Mesodermal cell (in vitro differentiated cells): ENCODE data around the gene PIAS4.

ENCODE experiments used
- H3K27ac ChIP-seq: 2 replicates; pipeline ENCODE4 v1.7.0; 2013; ENCODE audit warnings: mild to moderate bottlenecking, low read depth, low read length, moderate library complexity; ENCODE audit not compliant: severe bottlenecking
- H3K36me3 ChIP-seq: 2 replicates; pipeline ENCODE4 v1.7.1; 2013; ENCODE audit warnings: mild to moderate bottlenecking, low read length, moderate library complexity; ENCODE audit not compliant: control insufficient read depth, insufficient read depth
- H3K4me1 ChIP-seq: one replicate; pipeline ENCODE4 v1.7.1; 2013; ENCODE audit warnings: mild to moderate bottlenecking, low read length; ENCODE audit not compliant: insufficient read depth, control insufficient read depth, poor library complexity, severe bottlenecking
- H3K4me3 ChIP-seq: 2 replicates; pipeline ENCODE4 v1.7.0; 2013; ENCODE audit warnings: low read length, control low read depth, mild to moderate bottlenecking; ENCODE audit not compliant: insufficient read depth, poor library complexity, severe bottlenecking; ENCODE audit errors: extremely low read depth
- H3K9me3 ChIP-seq: 2 replicates; pipeline ENCODE4 v1.7.1; 2013; ENCODE audit warnings: mild to moderate bottlenecking, low read length, moderate library complexity; ENCODE audit not compliant: control insufficient read depth
- WGBS, 2 experiments: methylation state at CpG; one replicate each; pipeline ENCODE4 v1.1.5; 2013; ENCODE audit warnings: missing lambda C conversion rate in 2 of 2; ENCODE audit not compliant: insufficient coverage in 2 of 2; 5-methylcytosine and 5-hydroxymethylcytosine counted together

The PIAS4 gene

GRCh38 chr19:4077007-4077374, 69.5 kb downstream of the PIAS4 start:
- Histone ChIP-seq H3K9me3 (no peaks in the 10 kb centered on the region), H3K36me3 (no peaks in the 10 kb centered on the region), H3K27ac (no peak overlapping the region), H3K4me1 (peaks cover 4% of the 10 kb centered on the region), H3K4me3 (no peak overlapping the region)
- WGBS, 2 experiments, result 67% methylated on average over 2 of the region's 3 CpGs

DNA sequence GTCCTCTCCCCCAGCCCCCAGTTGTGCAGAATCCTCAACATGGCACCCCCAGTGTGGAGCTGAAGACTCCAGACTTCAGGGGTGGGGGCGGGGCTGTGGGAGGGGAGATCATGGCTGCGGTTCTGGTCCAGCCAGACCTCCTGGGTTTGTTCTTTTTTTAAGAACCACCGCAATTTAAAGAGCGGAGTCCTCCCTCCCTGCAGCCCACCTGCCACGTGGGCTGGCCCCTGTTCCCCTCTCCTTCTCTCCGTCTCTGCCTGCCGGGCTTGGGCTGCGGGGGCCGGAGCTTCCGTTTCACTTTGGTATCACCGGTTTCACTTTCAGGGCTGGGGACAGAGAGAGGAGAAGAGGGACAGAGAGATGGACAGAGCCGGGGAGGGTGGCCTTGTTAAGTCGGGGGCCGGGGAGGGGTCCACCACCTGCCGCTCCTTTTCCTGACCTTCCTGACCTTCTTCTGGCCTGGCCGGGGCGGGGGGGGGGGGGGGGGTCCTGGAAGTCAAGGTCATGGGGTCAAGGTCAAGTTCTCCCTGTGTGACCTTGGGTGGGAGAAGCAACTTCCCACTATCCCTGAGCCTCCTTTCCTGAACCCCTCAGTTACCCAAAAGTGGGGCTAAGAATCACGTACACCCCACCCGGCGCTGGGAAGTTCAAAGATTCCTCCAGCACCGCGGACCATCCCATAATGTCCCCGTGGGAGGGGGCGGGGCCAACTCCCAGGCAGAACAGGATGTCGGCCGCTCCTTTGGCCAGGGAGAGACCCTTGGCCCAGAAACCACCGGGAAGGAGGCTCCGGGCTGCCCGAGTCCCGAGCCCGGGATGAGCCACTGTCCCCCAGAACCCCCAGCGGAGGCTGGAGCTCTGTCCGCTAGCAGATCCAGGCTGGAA, 70.5 kb downstream of the PIAS4 start:
- peaks cover 4% of the 10 kb centered on the region for H3K4me1 ChIP-seq
- no peaks in the 10 kb centered on the region for H3K9me3 ChIP-seq
- 49 to 60% methylated on average over 19 to 23 of the region's 33 CpGs for WGBS, 2 experiments
- no peak overlapping the region for H3K4me3 ChIP-seq
- H3K27ac ChIP-seq, result no peak overlapping the region
- no peaks in the 10 kb centered on the region for H3K36me3 ChIP-seq

DNA sequence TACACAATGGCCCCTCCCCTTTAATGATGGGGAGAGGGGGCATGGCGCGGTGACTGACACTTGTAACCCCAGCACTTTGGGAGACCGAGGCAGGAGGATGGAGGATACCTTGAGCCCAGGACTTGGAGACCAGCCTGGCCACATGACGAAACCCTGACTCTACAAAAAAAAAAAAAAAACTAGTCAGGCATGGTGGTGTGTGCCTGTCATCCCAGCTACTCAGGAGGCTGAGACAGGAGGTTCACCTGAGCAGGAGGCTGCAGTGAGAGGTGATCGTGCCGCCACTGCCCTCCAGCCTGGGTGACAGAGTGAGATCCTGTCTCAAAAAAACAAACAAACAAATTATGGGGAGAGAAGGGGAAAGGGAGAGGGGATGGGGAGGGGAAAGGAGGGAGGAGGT, 72.9 kb downstream of the PIAS4 start:
- 83 to 94% methylated on average over 1 to 2 of the region's 6 CpGs for WGBS, 2 experiments
- Histone ChIP-seq H3K4me3 (no peak overlapping the region), H3K4me1 (peaks cover 4% of the 10 kb centered on the region), H3K36me3 (no peaks in the 10 kb centered on the region), H3K9me3 (no peaks in the 10 kb centered on the region), H3K27ac (no peak overlapping the region)

GRCh38 chr19:4081441-4082129, 74.0 kb downstream of the PIAS4 start:
- WGBS, 2 experiments, result 45 to 60% methylated on average over 1 of the region's 2 CpGs
- H3K4me3 ChIP-seq, result no peak overlapping the region
- H3K27ac ChIP-seq, result no peak overlapping the region
- H3K4me1 ChIP-seq, result peaks cover 4% of the 10 kb centered on the region
- H3K36me3 ChIP-seq, result no peaks in the 10 kb centered on the region
- H3K9me3 ChIP-seq, result no peaks in the 10 kb centered on the region

DNA sequence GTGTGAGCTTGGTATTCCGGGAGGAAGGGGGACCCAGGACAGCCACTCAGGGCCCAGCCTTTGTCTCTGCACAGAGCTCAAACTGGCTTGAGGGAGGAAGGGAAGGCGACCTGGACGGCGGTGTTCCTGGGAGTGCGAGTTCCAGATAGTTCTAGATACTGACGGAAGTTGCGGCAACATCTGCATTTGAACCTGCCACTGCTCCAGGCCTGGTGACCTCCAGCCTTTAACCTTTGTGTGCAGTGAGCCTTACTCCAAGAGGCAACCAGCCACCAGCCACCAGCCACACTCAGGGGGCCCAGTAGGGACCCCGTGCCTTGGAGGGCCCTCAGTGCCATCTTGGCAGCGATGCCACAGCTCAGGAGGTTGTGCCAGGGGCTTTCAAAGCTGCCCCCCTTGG, 74.6 kb downstream of the PIAS4 start:
- Histone ChIP-seq H3K4me3 (no peak overlapping the region), H3K27ac (no peak overlapping the region), H3K9me3 (no peaks in the 10 kb centered on the region), H3K4me1 (peaks cover 4% of the 10 kb centered on the region), H3K36me3 (no peaks in the 10 kb centered on the region)
- WGBS, 2 experiments, result 85 to 91% methylated on average over 9 of the region's 9 CpGs

DNA sequence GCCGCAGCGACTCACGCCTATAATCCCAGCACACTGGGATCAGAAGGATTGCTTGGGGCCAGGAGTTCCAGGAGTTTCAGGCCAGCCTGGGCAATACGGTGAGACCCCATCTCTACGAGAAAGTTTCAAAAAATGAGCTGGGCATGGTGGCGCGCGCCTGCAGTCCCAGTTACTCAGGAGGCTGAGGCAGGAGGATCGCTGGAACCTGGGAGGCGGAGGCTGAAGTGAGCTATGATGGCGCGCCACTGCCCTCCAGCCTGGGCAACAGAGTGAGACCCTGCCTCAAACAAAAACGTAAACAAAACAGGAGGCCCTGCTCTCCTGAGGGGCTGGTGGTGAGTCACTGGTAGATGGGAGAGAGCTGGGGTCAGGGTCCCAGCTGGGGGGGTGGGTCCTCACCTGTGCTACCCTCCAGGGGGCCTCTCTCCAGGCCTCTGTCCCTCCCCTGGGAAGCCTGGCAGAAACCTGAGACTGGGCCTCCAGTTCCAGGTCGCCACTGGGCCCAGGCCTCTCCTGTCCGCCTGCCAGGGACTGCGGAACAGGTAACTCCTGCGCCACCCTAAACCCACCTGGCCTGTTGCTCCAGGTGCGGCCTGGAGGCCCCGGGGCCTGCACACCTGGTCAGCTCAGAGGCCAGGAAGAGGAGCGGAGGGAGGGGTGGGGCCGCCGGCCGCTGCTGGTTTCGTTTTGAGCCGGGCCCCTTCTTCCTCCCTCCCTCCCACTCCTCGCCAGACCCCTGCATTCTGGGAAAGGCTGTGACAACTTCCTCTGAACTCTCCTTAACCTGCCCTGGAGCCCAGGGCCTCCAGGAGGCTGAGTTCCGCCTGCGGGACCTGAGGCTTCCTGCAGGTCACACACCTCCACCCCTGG, 76.4 kb downstream of the PIAS4 start:
- Histone ChIP-seq H3K9me3 (no peaks in the 10 kb centered on the region), H3K4me3 (no peak overlapping the region), H3K4me1 (no peaks in the 10 kb centered on the region), H3K36me3 (no peaks in the 10 kb centered on the region), H3K27ac (no peak overlapping the region)
- 73 to 86% methylated on average over 19 to 22 of the region's 28 CpGs for WGBS, 2 experiments

- Histone ChIP-seq H3K9me3 (no peaks in the 10 kb centered on the region), H3K36me3 (peaks cover 2% of the 10 kb centered on the region), H3K4me1 (no peaks in the 10 kb centered on the region), H3K27ac (no peak overlapping the region), H3K4me3 (no peak overlapping the region)
- 93% methylated on average over 6 to 7 of the region's 8 CpGs for WGBS, 2 experiments
These were observed 77.0 kb downstream of the PIAS4 start for GRCh38 chr19:4084547-4084877.

DNA sequence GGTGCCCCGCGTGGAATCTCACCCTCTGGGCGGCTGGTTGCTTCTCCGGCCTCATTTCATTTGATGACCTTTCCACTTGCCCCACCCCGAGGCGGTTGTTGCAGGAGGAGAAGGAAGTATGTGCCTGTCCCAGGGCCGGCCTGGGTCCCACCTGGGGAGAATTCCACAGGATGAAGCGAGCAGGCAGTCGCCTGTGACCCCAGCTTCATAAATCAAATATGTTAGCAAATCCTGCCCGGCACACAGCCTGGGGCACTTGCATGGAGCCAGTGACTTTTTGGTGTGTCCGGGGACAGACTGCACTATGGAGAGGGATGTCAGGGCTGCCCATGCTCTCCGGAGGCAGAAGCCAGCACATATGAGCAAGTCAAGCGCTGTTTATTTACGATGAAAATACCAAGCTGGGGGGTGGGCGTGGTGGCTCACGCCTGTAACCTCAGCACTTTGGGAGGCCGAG, 78.9 kb downstream of the PIAS4 start:
- Histone ChIP-seq H3K4me1 (no peaks in the 10 kb centered on the region), H3K9me3 (no peaks in the 10 kb centered on the region), H3K27ac (no peak overlapping the region), H3K36me3 (peaks cover 21% of the 10 kb centered on the region), H3K4me3 (no peak overlapping the region)
- WGBS, 2 experiments, result 81 to 93% methylated on average over 12 to 13 of the region's 17 CpGs

DNA sequence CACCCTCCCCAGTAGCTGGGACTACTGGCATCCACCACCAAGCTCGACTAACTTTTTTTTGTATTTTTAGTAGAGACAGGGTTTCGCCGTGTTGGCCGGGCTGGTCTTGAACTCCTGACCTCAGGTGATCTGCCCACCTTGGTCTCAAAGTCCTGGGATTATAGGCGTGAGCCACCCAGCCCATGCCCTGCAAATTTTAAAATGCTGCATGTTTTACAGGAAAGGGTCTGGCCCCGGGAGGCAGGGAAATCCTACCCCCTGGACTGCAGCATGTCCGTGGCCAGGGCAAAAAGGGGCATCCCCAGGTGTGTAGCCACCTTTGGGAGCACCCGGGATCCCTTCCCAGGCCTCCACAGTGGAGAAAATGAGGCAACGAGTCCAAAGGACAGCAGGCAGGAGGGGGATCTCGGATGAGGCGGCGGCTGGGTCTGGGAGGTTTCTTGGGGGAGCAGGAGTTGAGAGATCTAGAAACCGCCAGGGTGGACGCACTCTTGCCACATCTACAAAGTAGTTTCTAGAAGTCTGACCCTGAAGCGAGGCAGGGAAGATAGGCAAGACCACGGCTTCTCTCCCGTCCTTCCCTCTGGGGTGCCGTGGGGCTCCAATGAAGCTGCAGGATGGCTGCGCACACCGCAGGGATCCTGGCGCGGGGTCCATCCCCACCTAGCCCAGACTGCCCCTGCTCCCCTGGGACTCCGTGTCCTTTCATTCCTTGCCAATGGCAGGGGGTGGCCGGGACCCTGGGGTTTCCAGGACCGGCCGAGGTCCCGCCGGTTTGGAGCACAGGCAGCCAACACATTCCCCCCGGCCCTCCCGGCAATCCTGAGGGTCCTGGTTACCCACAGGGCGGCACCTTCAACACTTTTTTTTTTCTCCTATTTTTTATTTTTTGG, 80.5 kb downstream of the PIAS4 start:
- Histone ChIP-seq H3K27ac (no peak overlapping the region), H3K36me3 (peaks cover 31% of the 10 kb centered on the region), H3K9me3 (no peaks in the 10 kb centered on the region), H3K4me3 (no peak overlapping the region), H3K4me1 (no peaks in the 10 kb centered on the region)
- WGBS, 2 experiments, result 93 to 95% methylated on average over 29 to 30 of the region's 31 CpGs

DNA sequence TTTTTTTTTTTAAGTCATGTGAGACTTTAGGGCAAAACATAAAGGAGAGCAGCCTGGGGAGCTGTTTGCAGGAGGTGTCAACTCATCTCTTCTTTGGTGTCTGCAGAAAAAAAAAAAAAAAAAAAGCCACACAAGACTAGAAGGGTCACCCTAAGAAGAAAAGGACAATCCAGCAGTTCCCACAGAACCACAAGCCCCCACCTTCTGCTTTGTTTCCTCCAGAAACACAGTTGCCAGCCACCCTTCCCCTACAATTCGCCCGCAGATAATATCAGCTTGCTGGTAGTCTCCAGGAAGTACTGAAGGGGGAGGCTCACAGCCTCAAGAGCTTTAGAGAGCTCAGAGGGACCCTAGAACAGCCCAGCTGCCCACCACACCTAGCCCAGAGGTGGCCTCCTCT, 81.4 kb downstream of the PIAS4 start:
- WGBS, 2 experiments, result 92% methylated on average over 2 of the region's 2 CpGs; no CpG with 5 or more reads in 1 of the 2 experiments
- H3K9me3 ChIP-seq, result no peaks in the 10 kb centered on the region
- peaks cover 39% of the 10 kb centered on the region for H3K36me3 ChIP-seq
- no peak overlapping the region for H3K27ac ChIP-seq
- H3K4me3 ChIP-seq, result no peak overlapping the region
- no peaks in the 10 kb centered on the region for H3K4me1 ChIP-seq
